GM23248 (cell line): Measurements from ENCODE around the gene NPC1.

Experiments used
- EZH2 ChIP-seq: fragments of 200-600 bp; sonication (generic); IDR thresholded peaks from 2 replicates; pipeline ENCODE4 v1.6.1; 2018; ENCODE audit warnings: antibody characterized with exemption, mild to moderate bottlenecking; ENCODE audit not compliant: insufficient read depth, poor library complexity, severe bottlenecking
- EZH2phosphoT487 ChIP-seq: fragments of 200-600 bp; sonication (generic); IDR thresholded peaks from 2 replicates; pipeline ENCODE4 v1.6.1; 2018; ENCODE audit warnings: antibody characterized with exemption, moderate library complexity, mild to moderate bottlenecking, low read depth; ENCODE audit not compliant: insufficient read depth

GRCh38 chr18:23587220-23587642, 925 bp upstream of the NPC1 start:
- TF ChIP-seq EZH2 (no peak), EZH2phosphoT487 (no peak)
